ENCODE results near the gene KRTAP6-2.

The KRTAP6-2 gene, protein sequence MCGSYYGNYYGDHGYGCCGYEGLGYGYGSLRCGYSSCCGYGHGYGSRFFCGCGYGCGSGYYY

DNA sequence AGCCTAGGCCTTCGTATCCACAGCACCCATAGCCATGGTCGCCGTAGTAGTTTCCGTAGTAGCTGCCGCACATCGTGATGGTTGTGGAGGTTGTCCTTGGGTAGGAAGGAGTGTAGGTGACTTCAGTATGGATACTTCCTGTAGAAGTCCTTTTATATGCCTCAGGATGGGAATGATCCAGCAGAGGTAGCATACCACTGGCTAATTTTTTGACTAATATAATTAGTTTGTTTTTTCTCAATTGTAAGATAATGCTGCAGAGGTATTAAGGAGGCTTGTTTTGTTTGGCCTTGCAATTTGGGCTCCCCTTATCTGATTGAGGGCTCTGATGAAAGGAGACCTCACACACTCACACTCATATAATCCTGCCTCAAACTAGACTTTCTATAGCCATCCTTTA, at the start of gene KRTAP6-2:
Gene KRTAP6-2, minus strand, starts transcription at position 101 of the 400 bp plus-strand sequence. Its CDS starts 28 bp downstream, at position 73.
- TF ChIP-seq CTCF (IDR thresholded peaks at IDR 0.05; ENCODE audit: insufficient read depth, low read depth, low read length, missing control alignments) = no peak

DNA sequence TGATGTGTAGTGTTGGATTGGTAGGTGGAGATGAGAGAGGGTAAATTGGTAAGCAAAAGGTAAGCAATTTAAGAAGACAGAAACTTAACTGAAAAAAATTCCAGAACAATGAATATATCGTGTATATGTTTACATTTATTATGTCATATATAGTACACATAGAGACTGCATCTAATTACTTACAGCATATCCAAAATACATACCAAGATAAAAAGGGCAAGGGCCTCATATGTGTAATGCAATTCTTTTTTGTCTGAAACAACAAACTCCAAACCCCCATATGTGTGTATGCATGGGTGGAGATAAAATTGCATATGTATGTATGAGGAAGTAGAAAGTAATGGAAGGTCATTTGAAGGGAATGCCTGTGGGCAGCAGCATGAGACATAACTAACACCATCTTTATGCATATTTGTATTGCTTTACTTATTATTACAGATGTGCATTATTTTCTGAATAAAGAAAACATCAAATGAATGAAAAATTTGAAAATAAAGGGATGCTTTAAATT, 48.3 kb upstream of the KRTAP6-2 start:
- no peak for DNase-seq (ENCODE audit: low read depth)
- no peak for TF ChIP-seq CTCF (IDR thresholded peaks at IDR 0.05; ENCODE audit: insufficient read depth, low read depth, low read length, missing control alignments)
- no peak overlapping the region for H3K4me3 ChIP-seq (ENCODE audit: low read depth, low read length)

More for the DNA sequence above, at the start of gene KRTAP6-2:
- no peak within 1 kb of the TSS for H3K4me3 ChIP-seq (ENCODE audit: low read depth, low read length)
- no peak for DNase-seq (ENCODE audit: low read depth)

DNA sequence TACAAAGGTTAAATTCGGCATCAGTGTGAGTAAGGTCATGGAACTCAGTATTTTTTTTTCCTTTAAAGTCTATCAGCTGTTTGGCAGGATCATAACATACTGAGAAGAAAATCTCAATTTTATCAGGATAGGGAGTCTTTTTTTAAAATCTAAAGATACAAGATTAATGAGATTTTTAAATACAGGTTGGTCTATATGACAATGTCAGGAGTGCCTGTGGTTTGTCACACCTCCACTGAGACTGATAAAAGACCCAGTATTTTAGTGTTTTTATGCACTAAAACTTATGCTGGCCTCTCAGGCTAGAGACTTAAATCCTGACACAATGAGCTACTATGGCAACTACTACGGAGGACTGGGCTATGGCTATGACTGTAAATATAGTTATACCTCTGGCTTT, 43.9 kb upstream of the KRTAP6-2 start, which contains the start of gene KRTAP20-3:
Gene KRTAP20-3, plus strand, starts transcription at position 301 of the 400 bp plus-strand sequence.
- no peak within 1 kb of the TSS for H3K4me3 ChIP-seq (ENCODE audit: low read depth, low read length)
- TF ChIP-seq CTCF (IDR thresholded peaks at IDR 0.05; ENCODE audit: insufficient read depth, low read depth, low read length, missing control alignments) = no peak
- DNase-seq (ENCODE audit: low read depth) = no peak

DNA sequence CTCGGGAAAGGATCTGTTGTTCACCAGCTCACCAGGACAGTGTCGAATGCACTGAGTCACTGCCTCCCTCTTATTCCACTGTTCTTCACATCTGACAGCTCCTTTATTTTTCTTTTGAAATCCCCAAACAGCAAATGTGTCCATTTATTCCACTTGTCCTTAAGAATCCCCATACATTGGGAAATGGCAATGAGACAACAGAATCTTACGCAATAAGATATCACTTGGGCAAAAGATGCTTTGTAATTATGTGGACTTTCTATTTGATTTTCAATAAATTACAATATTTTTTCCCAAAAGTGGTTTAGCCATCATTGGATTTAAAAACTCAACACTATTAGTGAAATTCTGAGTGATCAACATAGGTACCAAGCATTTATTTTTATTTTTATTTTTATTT, 40.0 kb upstream of the KRTAP6-2 start:
- TF ChIP-seq CTCF (IDR thresholded peaks at IDR 0.05; ENCODE audit: insufficient read depth, low read depth, low read length, missing control alignments) = no peak
- H3K4me3 ChIP-seq (ENCODE audit: low read depth, low read length) = no peak overlapping the region
- DNase-seq (ENCODE audit: low read depth) = no peak

- TF ChIP-seq CTCF (IDR thresholded peaks at IDR 0.05; ENCODE audit: insufficient read depth, low read depth, low read length, missing control alignments) = no peak
- no peak for DNase-seq (ENCODE audit: low read depth)
- no peak within 1 kb of the TSS for H3K4me3 ChIP-seq (ENCODE audit: low read depth, low read length)
Observed at GRCh38 chr21:30634906-30635305, 36.2 kb upstream of the KRTAP6-2 start, which contains the start of gene KRTAP20-2. TSS of gene KRTAP20-2 (plus strand) at chr21:30635206. CDS start at chr21:30635264, 58 bp downstream.

- H3K4me3 ChIP-seq (ENCODE audit: low read depth, low read length) = no peak overlapping the region
- no peak for TF ChIP-seq CTCF (IDR thresholded peaks at IDR 0.05; ENCODE audit: insufficient read depth, low read depth, low read length, missing control alignments)
- no peak for DNase-seq (ENCODE audit: low read depth)
Observed at GRCh38 chr21:30629200-30629599, 30.5 kb upstream of the KRTAP6-2 start.

DNA sequence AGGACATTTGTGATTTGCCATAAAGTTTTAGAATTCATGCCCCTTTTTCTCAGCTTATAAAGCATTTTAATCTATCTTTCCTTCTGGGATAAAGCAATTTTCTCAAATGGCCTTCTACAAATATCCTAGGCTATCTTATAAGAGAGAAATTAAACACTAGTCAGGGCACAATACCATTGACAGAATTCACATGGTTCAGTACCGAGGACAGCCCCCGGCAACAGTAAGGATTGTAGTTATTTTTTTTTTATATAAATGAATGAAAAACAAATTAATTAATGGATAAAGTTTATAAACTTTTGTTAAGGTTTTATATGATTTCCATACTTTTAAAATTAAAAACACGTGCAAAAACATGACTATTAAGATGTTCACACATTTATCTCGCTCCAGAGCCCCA, 29.4 kb upstream of the KRTAP6-2 start:
- DNase-seq (ENCODE audit: low read depth) = no peak
- H3K4me3 ChIP-seq (ENCODE audit: low read depth, low read length) = no peak overlapping the region

More for the DNA sequence above, 29.4 kb upstream of the KRTAP6-2 start:
- TF ChIP-seq CTCF (IDR thresholded peaks at IDR 0.05; ENCODE audit: insufficient read depth, low read depth, low read length, missing control alignments) = no peak

All from GM12865 (cell line).